HG02981 (cell line): ENCODE measurements around the gene SND1.

Source experiments
- ATAC-seq: cut with Tn5 transposase; IDR thresholded peaks from one replicate; pipeline ENCODE4 v1.9.1; 2021; ENCODE audit warnings: mild to moderate bottlenecking, moderate library complexity; ENCODE audit not compliant: unreplicated experiment

The SND1 gene

DNA sequence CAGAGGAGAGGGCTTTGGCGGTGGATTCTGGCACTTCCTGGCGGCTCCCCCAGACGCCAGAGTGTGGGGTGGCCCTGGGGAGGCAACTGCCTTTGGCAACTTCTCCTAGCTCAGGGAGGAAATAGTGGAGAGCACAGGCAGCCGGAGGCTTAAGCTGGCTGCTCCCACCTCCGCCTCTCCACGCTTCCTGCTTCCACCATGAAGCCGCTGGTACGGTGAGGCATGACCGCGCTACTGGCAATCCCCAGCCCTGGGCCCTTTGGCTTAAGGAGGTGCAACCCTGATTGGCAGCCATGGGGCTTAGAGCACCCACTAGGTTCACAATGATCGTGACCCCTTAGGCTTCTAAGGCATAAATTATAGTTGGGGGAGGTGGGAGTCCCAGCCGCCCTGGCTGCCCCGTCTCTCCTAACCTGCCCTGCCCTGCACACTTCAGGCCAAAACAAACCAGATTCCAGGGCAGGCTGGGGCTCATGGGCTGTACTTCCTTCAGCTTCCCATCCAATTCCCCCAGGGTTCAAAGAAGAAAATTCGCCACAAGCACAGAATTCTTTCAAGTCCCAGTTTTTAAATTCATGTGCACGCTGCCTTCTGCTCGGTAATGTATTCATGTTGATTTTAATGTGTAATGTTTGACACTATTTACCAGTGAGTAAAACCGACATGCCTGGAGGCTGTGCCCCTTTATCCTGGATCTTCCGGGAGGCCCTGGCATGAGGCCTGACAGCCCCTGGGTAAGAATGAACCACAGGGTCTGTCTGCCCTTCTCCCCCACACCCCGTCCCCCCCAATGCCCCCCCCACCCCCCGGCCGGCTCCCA lies 469.9 kb downstream of the SND1 start:
- ATAC-seq: no peak

DNA sequence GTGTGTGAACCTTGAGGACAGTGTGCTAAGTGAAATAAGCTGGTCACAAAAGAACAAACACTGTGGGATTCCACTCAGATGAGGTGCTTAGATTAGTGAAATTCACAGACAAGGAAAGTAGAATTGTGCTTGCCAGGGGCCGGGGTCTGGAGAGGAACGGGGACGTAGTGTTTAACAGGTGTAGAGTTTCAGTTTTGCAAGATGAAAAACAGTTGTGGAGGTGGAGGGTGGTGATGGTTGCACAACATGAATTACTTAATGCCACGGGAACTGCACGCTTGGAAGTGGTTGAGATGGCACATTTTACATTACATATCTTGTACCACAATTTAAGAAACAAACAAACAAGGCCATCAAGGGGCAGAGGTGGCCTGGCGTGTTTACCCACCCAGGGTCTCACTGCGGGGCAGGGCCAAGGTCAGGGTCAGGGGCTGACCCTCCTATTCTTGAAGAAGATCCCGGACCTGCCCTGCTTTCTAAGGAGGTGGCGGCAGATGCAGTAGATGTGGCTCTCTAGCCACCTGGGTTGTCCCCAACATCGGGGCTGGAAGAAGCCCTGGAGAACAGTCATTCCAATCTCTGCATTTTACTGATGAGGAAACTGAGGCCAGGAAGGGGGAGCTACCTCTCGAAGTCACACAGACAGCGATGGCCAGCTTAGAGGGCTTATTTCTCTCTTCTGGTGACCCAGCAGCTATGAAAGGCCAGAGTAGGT lies 470.7 kb downstream of the SND1 start:
- ATAC-seq: no peak

DNA sequence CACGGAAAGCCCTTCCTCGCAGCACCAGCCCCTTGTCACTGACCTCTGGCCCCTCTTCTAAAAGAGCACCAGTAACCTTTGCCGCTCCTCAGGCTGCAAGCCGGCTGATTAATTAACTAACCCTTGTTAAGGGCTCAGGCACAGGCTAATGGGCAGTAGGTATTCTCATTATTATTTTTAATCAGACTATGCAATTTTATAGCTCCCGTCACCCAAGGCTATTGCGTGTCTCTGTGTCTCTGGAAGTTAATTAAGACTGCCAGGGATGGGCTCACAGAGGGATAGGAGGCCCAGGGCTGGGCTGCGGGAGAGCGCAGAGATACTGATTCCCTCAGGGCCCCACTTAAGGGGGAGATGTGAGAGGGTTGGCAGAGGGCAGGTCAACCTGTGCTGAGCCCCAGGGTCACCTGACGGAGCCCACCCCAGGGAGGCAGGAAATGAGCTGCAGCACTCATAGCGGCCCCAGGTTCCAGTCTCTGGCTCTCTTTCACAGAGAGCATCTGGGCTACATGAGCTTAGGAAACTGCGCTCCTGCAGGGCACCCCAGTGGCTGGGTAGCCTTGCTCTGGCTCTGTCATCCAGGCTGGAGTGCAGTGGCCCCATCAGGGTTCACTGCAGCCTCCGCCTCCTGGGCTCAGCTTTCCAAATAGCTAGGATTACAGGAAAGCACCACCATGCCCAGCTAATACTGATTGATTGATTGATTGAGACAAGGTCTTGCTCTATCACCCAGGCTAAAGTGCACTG lies 471.5 kb downstream of the SND1 start:
- ATAC-seq: no peak

DNA sequence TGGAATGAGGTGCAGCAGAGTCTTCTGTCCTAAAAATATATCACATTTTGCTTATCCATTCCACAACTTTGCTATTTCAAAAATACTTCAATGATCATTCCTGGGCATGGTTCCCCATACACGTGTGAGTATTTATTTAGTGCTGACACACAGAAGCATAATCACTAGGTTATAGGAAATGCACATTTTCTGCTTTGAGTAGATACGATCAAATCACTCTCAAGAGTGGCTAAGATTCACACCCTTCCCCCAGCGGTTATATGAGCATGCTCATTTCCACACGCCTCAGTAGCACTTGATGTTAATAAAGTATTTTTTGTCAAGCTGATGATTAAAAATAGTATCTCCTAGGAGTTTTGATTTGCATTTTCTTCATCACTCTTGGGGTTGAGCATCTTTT lies 472.8 kb downstream of the SND1 start:
- ATAC-seq: no peak

DNA sequence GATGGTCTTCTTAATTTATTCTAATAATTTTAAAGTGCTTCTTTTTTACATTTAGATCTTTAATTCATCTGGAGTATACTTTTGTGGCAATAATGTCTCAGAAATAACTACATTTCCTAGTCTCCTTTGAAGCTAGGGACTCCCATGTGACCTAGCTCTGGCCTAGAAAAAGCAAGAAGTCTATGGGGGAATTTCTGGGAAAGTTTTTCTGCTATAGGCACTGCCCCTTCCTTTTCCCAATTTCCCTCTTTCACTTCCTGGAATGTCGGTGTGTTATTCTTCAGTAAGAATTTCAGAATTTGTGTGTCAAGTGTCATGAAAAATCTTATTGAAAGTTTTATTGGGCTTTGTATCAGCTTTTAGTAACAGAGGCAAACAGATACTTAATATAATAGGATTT lies 473.8 kb downstream of the SND1 start:
- ATAC-seq: no peak

DNA sequence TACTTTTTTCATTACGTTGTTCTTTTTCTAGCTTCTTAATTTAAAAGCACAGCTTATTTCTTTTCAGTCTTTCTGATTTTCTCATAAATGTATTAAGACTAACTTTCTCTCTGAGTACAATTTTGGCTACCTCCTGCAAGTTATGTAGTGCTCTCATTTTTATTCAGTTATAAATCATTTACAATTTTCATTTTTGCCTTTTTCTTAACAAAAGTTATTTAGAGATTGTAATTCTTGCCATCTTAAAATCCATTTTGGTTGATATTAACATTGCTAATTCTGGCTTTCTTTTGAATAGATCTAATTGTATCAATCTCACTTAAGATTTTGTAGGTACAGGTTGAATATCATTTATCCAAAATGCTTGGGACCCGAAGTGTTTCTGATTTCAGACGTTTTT lies 476.4 kb downstream of the SND1 start:
- ATAC-seq: no peak

DNA sequence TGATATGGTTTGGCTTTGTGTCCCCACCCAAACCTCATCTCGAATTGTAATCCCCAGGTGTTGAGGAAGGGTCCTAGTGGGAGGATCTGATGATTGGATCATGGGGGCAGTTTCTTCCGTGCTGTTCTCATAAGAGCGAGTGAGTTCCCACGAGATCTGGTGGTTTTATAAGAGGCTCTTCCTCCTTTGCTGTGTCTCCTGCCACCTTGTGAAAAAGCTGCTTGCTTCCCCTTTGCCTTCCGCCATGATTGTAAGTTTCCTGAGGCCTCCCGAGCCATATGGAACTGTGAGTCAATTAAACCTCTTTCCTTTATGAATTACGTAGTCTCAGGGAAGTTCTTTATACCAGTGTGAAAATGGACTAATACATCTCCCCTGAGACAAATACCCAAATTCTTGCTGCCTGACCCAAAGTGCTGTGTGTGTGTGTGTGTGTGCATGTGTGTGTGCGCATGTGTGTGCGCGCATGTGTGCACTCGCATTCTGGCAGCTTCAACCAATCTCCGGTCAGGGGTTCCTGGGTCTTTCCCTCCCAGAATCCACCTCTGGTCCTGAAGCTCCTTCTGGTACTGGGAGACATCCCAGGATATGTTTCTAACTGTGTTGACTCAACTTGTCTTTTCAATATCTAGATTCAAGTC lies 477.4 kb downstream of the SND1 start:
- no peak for ATAC-seq

DNA sequence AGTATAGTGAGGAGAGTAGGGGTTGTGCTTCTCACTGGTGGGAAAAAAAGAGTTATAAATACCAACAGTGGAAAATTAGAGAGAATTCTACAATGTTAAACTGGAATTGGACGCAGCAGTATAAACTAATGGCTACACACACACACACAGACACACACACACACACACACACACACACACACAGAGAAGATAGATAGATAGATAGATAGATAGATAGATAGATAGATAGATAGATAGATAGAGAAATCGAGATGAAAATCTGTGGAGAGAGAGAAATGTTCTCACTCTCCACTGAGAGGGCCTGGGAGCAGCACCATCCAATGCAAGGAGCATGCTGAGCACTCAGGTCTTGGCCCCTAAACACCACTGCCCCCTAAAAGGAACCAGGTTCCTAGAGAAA lies 479.1 kb downstream of the SND1 start:
- no peak for ATAC-seq

DNA sequence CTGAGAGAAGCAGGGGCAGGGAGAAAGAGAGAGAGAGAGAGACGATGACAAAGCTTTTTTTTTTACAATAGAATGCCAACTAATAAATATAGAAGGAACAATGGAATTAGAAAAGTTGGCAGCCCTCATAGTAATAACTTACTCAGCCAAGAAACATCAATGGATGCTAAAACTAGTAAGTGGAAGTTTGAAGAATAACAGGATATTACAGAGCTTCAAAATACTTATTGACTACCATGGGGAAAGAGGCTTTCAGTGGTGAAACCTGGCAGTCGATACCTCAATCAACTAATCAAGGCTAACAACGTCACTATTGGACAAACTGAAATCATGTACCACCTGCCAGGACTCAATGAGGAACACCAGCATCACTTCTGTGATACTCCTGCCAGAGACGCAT lies 479.7 kb downstream of the SND1 start:
- no peak for ATAC-seq

DNA sequence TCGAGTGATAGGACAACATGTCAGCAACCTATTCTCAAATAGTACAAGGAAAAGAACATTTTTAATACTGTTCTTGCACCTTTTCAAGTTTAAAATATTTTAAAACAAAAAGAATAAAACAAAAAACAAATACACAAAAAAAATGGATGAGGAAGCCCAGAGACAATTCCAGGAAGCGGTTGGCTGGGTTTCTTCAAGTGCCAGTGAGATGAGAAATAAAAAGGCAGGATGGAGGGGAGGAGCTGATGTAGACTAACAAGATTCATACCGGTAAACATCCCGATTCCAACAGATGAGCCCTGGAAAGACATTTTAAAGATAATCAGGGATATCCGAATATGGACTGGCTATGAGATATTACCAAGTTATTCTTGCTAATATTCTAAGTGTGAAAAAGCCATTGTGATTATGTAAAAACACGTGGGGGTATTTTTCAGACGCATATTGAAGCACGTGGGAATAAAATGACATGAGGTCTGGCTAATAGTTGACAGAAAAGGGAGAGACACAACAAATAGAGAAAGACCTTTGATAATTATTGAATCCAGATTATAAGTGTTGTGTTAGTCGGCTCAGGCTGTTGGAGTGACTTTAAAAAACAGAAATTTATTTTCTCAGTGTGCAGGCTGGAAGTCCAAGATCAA lies 480.6 kb downstream of the SND1 start:
- ATAC-seq: no peak

DNA sequence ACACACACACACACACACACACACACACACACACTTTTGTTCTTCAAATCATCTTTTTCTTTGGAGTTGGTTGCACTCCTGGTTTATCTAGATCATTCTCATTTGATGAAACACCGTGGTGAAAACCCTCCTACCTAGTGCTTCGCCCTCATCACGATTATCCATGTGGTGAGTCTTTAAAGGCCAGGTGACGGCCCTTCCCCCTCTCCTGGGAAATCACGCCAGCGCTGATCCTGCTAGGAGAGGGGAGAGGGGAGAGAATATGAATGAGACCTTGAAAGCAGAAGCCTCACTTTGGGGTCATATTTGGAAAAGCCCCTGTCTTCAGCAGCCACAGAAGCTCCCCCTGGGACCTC lies 483.1 kb downstream of the SND1 start:
- ATAC-seq: no peak

DNA sequence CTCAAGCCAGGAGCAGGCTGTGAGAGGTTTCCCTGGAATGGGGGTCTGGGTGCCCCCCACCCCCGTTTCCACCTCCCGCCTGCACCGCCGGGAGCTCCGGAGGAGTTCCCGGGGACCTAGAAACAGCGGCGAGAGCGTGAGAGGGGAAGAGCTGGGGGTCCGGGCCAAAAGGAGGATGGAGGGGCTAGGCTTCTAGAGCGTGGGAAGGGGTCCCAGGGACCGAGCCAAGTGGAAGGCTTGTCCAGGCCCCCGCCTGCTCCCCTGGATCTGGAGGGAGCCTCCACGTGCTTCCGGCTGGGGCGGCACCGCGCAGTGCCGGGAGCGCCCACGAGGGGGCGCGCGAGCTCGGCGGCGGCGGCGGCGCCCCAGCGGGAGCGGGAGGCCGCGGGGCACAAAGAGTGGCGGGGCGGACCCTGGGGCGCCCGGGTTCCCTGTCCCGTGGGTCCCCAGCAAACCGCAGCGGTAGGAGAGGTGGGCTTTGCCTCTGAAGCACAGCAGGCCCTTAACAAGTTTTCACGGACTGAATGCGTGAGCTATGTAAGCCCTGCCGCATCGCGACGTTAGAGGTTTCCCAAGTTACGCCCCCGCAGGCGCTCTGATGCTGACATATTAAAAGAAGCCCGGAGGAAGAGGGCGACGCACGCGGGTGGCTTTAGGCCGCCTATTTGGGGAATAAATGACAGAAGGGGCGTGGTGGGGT lies 483.7 kb downstream of the SND1 start:
- peak; percentile 95 for ATAC-seq

DNA sequence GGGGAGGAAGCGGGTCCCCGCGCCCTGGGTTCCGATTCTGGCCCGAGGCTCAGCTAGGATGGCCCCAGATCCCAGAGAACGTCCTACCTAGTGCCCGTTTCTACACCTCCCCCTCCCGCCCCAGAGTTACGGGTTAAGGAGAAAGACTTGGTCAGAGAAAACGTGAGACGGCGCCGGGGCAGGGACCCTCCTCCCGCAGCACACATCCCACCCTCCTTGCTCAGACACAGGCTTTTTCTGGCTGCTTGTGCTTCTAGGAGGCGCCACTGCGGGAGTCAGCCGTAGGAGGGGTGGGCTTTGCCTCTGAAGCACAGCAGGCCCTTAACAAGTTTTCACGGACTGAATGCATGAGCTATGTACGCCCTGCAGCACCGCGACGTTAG lies 484.2 kb downstream of the SND1 start:
- ATAC-seq: no peak

DNA sequence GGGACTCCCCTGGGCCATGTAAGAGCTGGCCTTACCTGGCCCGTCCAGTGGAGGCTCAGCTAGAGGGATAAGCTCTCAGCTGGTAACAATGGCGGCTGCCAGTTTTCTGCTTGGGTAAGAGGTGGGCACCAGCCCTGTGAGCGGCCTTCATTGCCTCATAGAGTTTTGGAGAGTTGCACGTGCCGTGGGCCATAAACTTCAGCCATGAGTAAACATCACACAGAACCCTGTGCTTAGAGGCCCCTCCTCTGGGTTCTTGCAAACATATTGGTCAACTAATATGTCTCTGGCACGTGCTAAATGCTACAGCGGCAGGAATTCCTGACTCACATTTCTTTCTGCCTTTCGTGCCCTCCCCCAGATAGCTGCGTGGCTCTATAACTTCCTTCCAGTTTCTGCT lies 485.2 kb downstream of the SND1 start:
- ATAC-seq: no peak

DNA sequence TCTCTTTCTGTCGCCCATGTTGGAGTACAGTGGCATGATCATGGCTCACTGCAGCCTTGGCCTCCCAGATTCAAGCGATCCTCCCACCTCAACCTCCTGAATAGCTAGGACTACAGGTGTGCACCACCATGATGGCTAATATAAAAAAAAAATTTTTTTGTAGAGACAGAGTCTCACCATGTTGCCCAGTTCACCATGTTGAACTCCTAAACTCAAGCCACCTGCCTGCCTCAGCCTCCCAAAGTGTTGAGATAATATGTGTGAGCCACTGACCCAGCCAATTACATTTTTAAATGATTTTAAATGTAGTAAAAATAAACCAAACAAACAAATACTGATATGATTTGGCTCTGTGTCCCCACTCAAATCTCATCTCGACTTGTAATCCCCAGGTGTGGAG lies 487.4 kb downstream of the SND1 start:
- ATAC-seq: no peak

DNA sequence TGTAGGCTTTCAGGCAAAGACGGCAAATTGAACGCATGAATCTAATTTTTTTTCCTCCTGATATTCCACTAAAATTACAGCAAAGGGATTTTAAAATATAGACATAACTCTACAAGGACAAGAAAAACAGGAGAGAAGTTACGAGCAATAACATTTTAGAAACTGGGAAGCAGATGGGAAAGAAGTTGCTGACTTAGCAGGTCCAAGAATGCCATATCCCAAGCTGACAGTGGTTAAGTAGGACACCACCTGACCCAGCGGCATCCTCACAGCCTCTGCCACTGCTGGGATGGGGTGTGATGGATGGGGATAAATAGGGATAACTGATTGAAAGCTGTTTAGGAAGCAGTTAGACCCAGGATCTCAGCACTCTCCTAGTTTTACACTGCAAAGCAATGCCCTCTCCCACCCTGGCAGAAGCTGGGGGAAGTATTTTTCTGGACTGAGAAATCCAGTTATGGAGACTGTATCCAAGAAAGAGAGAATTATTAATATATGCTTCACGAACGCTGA lies 489.7 kb downstream of the SND1 start:
- ATAC-seq: no peak
